ENCODE measurements around the gene PGD. TPM values are rescaled to one million over a fixed set of nuclear protein-coding genes. Genes with fewer than 3 reads are reported as not detected.

The PGD gene
- total and polyA plus RNA-seq, 2 experiments from 2014 or later: 174 to 305 TPM

DNA sequence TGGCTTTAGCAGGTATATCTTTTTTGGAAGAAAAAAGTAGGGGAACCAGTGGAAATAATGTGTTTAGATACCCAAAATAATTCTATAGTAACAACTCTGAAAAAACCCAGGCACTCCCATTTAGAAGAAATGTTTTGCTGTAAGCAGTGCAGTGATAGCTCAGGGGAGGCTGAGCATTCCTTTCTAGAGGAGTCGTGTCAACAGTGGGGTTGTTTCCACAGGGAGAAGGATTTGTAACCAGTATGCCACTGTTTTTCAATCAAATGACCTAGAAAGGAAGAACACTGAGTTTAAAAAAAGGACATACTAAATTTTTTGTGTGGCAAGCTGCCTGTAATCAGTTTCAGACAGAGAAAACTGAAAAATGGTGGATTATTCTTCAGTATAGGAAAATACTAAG lies 2.4 kb downstream of the PGD start:
- H3K27me3 ChIP-seq (ENCODE audit: insufficient read depth): no peaks in the 10 kb centered on the region
- TF ChIP-seq JUNB (IDR thresholded peaks at IDR 0.05; ENCODE audit: unreplicated experiment): no peak
- H3F3A ChIP-seq (replicated peaks; ENCODE audit: low read depth): peaks cover 23% of the 10 kb centered on the region
- peaks cover 44% of the 10 kb centered on the region for H3K79me2 ChIP-seq (replicated peaks; ENCODE audit: insufficient read depth)
- ATAC-seq (no peak), DNase-seq (ENCODE audit: low spot score) (no peak)
- peaks cover 53% of the 10 kb centered on the region for H3K36me3 ChIP-seq (ENCODE audit: insufficient read depth)
- H3K36me3 Mint-ChIP-seq (ENCODE audit: low read depth): peaks cover 68% of the 10 kb centered on the region
- peaks cover 13% of the 10 kb centered on the region for H3K4me1 Mint-ChIP-seq
- peak overlapping the region; percentile 47 for H3K27ac Mint-ChIP-seq
- H3K9me3 Mint-ChIP-seq: no peaks in the 10 kb centered on the region
- peaks cover 12% of the 10 kb centered on the region for H3K4me1 ChIP-seq (ENCODE audit: insufficient read depth)
- H3K4me2 ChIP-seq: no peak overlapping the region; the same call in 1 of the 2 replicates
- peaks cover 44% of the 10 kb centered on the region for H4K20me1 ChIP-seq (replicated peaks; ENCODE audit: insufficient read depth)
- H2AFZ ChIP-seq: no peak overlapping the region
- peaks cover 1% of the 10 kb centered on the region for H3K27me3 Mint-ChIP-seq (ENCODE audit: insufficient read depth, low read depth, poor library complexity)
- H3K4me3 Mint-ChIP-seq: no peak overlapping the region; the same call in 2 of the 3 replicates
- H3K27ac ChIP-seq (ENCODE audit: low read depth): peak overlapping the region; percentile 29; the same call in 1 of the 2 replicates
- H3K4me3 ChIP-seq: no peak overlapping the region
- no peaks in the 10 kb centered on the region for H3K9me2 ChIP-seq (ENCODE audit: insufficient read depth)

DNA sequence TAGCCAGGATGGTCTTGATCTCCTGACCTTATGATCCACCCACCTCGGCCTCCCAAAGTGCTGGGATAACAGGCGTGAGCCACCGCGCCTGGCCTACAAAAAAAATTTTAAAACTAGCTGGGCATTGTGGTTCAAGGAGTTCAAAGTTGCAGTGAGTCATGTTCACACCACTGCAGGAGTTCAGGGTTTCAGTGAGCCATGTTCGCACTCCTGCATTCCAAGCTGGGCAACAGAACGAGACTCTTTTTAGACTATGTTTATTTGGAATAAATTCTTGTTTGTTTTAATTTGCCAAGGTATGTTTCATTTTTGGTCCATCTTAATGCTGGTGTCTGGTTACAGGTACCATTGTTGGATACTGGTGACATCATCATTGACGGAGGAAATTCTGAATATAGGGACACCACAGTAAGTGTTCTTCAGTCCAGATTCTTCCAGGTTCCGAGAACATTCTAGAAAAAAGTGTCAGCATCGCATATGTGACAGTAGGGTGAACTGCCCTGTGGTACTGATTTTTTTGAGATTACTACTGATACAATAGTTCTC lies 3.9 kb downstream of the PGD start:
- H3K27ac Mint-ChIP-seq: no peak overlapping the region
- Histone ChIP-seq H4K20me1 (replicated peaks; ENCODE audit: insufficient read depth) (peaks cover 51% of the 10 kb centered on the region), H3K36me3 (ENCODE audit: insufficient read depth) (peaks cover 67% of the 10 kb centered on the region), H3F3A (replicated peaks; ENCODE audit: low read depth) (peaks cover 23% of the 10 kb centered on the region), H3K79me2 (replicated peaks; ENCODE audit: insufficient read depth) (peaks cover 44% of the 10 kb centered on the region), H3K27me3 (ENCODE audit: insufficient read depth) (no peaks in the 10 kb centered on the region), H3K27ac (ENCODE audit: low read depth) (0 out of 2 replicates have a peak overlapping the region, but pooled peaks have one; percentile 19), H3K4me1 (ENCODE audit: insufficient read depth) (peaks cover 12% of the 10 kb centered on the region), H3K4me2 (no peak overlapping the region), H3K9me2 (ENCODE audit: insufficient read depth) (no peaks in the 10 kb centered on the region), H3K4me3 (no peak overlapping the region), H2AFZ (no peak overlapping the region)
- TF ChIP-seq ZNF114 (CRISPR knock-in tag; IDR thresholded peaks at IDR 0.05): no peak
- TF ChIP-seq CREB1 (CRISPR knock-in tag; IDR thresholded peaks at IDR 0.05; ENCODE audit: low read depth): no peak
- no peak for TF ChIP-seq STAT1 (IDR thresholded peaks at IDR 0.05; ENCODE audit: unreplicated experiment)
- TF ChIP-seq, protein P1, sequence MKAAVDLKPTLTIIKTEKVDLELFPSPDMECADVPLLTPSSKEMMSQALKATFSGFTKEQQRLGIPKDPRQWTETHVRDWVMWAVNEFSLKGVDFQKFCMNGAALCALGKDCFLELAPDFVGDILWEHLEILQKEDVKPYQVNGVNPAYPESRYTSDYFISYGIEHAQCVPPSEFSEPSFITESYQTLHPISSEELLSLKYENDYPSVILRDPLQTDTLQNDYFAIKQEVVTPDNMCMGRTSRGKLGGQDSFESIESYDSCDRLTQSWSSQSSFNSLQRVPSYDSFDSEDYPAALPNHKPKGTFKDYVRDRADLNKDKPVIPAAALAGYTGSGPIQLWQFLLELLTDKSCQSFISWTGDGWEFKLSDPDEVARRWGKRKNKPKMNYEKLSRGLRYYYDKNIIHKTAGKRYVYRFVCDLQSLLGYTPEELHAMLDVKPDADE (IDR thresholded peaks at IDR 0.05): no peak
- TF ChIP-seq, protein P2, sequence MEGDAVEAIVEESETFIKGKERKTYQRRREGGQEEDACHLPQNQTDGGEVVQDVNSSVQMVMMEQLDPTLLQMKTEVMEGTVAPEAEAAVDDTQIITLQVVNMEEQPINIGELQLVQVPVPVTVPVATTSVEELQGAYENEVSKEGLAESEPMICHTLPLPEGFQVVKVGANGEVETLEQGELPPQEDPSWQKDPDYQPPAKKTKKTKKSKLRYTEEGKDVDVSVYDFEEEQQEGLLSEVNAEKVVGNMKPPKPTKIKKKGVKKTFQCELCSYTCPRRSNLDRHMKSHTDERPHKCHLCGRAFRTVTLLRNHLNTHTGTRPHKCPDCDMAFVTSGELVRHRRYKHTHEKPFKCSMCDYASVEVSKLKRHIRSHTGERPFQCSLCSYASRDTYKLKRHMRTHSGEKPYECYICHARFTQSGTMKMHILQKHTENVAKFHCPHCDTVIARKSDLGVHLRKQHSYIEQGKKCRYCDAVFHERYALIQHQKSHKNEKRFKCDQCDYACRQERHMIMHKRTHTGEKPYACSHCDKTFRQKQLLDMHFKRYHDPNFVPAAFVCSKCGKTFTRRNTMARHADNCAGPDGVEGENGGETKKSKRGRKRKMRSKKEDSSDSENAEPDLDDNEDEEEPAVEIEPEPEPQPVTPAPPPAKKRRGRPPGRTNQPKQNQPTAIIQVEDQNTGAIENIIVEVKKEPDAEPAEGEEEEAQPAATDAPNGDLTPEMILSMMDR (conservative IDR thresholded peaks at IDR 0.05; ENCODE audit: low read depth in 2 of 2): no peak
- TF ChIP-seq EZH2 (IDR thresholded peaks at IDR 0.05; ENCODE audit: low read depth, unreplicated experiment): no peak
- no peak for ATAC-seq
- H3K4me3 Mint-ChIP-seq: no peak overlapping the region
- peaks cover 80% of the 10 kb centered on the region for H3K36me3 Mint-ChIP-seq (ENCODE audit: low read depth)
- peaks cover 4% of the 10 kb centered on the region for H3K27me3 Mint-ChIP-seq (ENCODE audit: insufficient read depth, low read depth, poor library complexity)
- no peaks in the 10 kb centered on the region for H3K9me3 Mint-ChIP-seq
- no peak for DNase-seq (ENCODE audit: low spot score)
- peaks cover 13% of the 10 kb centered on the region for H3K4me1 Mint-ChIP-seq

DNA sequence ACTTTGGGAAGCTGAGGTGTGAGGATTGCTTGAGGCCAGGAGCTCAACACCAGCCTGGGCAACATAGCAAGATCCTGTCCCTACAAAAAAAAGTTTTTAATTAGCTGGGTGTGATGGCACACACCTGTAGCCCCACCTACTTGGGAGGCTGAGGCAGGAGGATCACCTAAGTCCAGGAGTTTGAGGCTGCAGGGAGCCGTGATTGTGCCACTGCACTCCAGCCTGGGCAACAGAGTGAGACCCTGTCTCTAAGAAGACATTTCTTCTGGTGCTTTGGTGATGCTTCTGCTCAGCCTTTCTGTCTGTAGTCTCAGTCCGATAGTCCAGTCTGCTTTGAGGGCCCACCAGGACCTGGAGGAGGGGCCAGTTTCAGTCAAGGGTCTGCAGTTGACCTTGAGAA lies 8.3 kb downstream of the PGD start:
- H3K9me2 ChIP-seq (ENCODE audit: insufficient read depth): no peaks in the 10 kb centered on the region
- Mint-ChIP-seq H3K27me3 (ENCODE audit: insufficient read depth, low read depth, poor library complexity) (peaks cover 2% of the 10 kb centered on the region), H3K9me3 (no peaks in the 10 kb centered on the region), H3K4me3 (no peak overlapping the region), H3K4me1 (no peaks in the 10 kb centered on the region), H3K36me3 (ENCODE audit: low read depth) (peaks cover 94% of the 10 kb centered on the region), H3K27ac (no peak overlapping the region)
- H2AFZ ChIP-seq: no peak overlapping the region
- DNase-seq (ENCODE audit: low spot score): no peak
- H3K27ac ChIP-seq (ENCODE audit: low read depth): 0 out of 2 replicates have a peak overlapping the region, but pooled peaks have one; percentile 3
- peaks cover 23% of the 10 kb centered on the region for H3F3A ChIP-seq (replicated peaks; ENCODE audit: low read depth)
- H3K4me2 ChIP-seq: no peak overlapping the region
- no peak for ATAC-seq
- peaks cover 35% of the 10 kb centered on the region for H4K20me1 ChIP-seq (replicated peaks; ENCODE audit: insufficient read depth)
- H3K36me3 ChIP-seq (ENCODE audit: insufficient read depth): peaks cover 92% of the 10 kb centered on the region
- no peaks in the 10 kb centered on the region for H3K27me3 ChIP-seq (ENCODE audit: insufficient read depth)
- H3K4me3 ChIP-seq: no peak overlapping the region
- H3K79me2 ChIP-seq (replicated peaks; ENCODE audit: insufficient read depth): peaks cover 18% of the 10 kb centered on the region
- H3K4me1 ChIP-seq (ENCODE audit: insufficient read depth): no peaks in the 10 kb centered on the region
- no peak for TF ChIP-seq CREB1 (CRISPR knock-in tag; IDR thresholded peaks at IDR 0.05; ENCODE audit: low read depth)
- TF ChIP-seq, protein P3, sequence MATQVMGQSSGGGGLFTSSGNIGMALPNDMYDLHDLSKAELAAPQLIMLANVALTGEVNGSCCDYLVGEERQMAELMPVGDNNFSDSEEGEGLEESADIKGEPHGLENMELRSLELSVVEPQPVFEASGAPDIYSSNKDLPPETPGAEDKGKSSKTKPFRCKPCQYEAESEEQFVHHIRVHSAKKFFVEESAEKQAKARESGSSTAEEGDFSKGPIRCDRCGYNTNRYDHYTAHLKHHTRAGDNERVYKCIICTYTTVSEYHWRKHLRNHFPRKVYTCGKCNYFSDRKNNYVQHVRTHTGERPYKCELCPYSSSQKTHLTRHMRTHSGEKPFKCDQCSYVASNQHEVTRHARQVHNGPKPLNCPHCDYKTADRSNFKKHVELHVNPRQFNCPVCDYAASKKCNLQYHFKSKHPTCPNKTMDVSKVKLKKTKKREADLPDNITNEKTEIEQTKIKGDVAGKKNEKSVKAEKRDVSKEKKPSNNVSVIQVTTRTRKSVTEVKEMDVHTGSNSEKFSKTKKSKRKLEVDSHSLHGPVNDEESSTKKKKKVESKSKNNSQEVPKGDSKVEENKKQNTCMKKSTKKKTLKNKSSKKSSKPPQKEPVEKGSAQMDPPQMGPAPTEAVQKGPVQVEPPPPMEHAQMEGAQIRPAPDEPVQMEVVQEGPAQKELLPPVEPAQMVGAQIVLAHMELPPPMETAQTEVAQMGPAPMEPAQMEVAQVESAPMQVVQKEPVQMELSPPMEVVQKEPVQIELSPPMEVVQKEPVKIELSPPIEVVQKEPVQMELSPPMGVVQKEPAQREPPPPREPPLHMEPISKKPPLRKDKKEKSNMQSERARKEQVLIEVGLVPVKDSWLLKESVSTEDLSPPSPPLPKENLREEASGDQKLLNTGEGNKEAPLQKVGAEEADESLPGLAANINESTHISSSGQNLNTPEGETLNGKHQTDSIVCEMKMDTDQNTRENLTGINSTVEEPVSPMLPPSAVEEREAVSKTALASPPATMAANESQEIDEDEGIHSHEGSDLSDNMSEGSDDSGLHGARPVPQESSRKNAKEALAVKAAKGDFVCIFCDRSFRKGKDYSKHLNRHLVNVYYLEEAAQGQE (IDR thresholded peaks at IDR 0.05; ENCODE audit: unreplicated experiment): no peak
- TF ChIP-seq, protein P1 (IDR thresholded peaks at IDR 0.05): no peak
- TF ChIP-seq ZNF331 (CRISPR knock-in tag; IDR thresholded peaks at IDR 0.05; ENCODE audit: low read depth): no peak
- TF ChIP-seq EZH2phosphoT487 (IDR thresholded peaks at IDR 0.05; ENCODE audit: unreplicated experiment): no peak

All from GM23338 (cell line).